Osteocyte (in vitro differentiated cells): ENCODE measurements around the gene NRXN3. TPM values are rescaled to one million over a fixed set of nuclear protein-coding genes. Genes with fewer than 3 reads are reported as not detected.
"Not testable (repeated sequence)": the region's sequence is repeated elsewhere in the genome, so short reads cannot be mapped to it uniquely, and the experiment has no call there.

Source experiments
- DNase-seq: peaks from one replicate; pipeline ENCODE4 v3.0.0; 2021; ENCODE audit warnings: mixed read lengths; ENCODE audit not compliant: unreplicated experiment; ENCODE audit errors: extremely low spot score
- H3K27ac Mint-ChIP-seq: one replicate; pipeline ENCODE4 v1.8.0; 2021; ENCODE audit warnings: mild to moderate bottlenecking, mixed read lengths; ENCODE audit not compliant: unreplicated experiment
- H3K27me3 Mint-ChIP-seq: one replicate; pipeline ENCODE4 v1.8.0; 2021; ENCODE audit warnings: mixed read lengths; ENCODE audit not compliant: unreplicated experiment
- H3K36me3 Mint-ChIP-seq: one replicate; pipeline ENCODE4 v1.8.0; 2021; ENCODE audit warnings: mixed read lengths; ENCODE audit not compliant: unreplicated experiment
- H3K4me1 Mint-ChIP-seq: one replicate; pipeline ENCODE4 v1.8.0; 2021; ENCODE audit warnings: mixed read lengths; ENCODE audit not compliant: unreplicated experiment
- H3K4me3 Mint-ChIP-seq: one replicate; pipeline ENCODE4 v1.8.0; 2021; ENCODE audit warnings: mild to moderate bottlenecking, moderate library complexity, mixed read lengths; ENCODE audit not compliant: unreplicated experiment
- H3K9me3 Mint-ChIP-seq: one replicate; pipeline ENCODE4 v1.8.0; 2021; ENCODE audit warnings: mixed read lengths; ENCODE audit not compliant: unreplicated experiment
- total RNA-seq: library from RNA; stranded (reverse); gene quantifications from 2 replicates; pipeline ENCODE4 v1.2.1, GENCODE V29; 2021
- TF ChIP-seq, protein P1 (sequence below): fragments of 200-600 bp; sonication (generic); IDR thresholded peaks from 2 replicates; pipeline ENCODE4 v1.5.0; 2021; ENCODE audit warnings: antibody characterized with exemption, mild to moderate bottlenecking, moderate library complexity

Gene NRXN3
- total RNA-seq, 1 donor from 2014 or later: 26.5 TPM

DNA sequence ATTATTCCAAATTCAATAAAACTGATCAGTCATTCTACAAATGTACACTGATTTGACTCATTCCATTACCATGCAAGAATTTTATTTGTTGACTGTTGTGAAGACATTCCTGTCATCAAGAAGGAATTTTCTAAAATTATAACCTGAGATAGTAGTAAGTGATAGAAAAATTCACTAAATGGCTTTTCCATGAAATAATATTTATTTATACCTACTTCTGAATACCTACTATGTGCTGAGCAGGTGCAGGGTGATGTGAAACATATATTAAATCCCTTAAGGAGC is 841.7 kb downstream of the NRXN3 start:
- no peak overlapping the region for H3K4me3 Mint-ChIP-seq

DNA sequence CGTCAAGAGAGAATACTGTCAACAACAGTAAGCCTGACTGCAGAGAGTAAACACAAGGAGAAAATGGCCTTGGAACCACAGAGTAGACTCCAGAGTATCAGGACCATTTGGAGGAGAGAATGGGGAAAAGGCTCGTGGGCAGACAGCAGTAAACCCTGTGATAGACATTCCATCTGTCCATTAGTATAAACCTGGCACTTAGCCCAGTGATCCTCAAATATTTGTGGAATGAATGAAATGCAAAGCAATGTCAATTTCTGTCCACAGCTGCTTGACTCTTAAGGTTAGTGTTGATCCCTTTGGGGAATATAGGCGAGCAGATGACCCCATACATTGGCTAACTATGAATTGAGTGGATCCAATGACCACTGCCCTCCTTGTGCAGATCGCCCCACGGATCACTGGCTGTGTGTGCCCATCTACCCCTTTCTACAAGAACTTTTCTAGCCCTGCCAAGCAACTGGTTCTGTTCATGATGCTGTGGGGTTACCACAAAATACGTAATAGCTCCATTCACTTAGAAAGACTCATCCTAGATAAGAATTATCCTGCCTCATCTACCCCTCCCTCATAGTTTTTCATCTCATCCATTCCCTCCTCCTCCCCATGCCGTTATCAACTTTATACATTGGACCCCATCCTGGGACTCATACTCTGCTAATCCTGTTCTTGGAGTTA is 846.8 kb downstream of the NRXN3 start:
- no peak overlapping the region for H3K27ac Mint-ChIP-seq
- DNase-seq: no peak
- H3K9me3 Mint-ChIP-seq: peaks cover 8% of the 10 kb centered on the region
- no peak overlapping the region for H3K4me3 Mint-ChIP-seq
- TF ChIP-seq, protein P1, sequence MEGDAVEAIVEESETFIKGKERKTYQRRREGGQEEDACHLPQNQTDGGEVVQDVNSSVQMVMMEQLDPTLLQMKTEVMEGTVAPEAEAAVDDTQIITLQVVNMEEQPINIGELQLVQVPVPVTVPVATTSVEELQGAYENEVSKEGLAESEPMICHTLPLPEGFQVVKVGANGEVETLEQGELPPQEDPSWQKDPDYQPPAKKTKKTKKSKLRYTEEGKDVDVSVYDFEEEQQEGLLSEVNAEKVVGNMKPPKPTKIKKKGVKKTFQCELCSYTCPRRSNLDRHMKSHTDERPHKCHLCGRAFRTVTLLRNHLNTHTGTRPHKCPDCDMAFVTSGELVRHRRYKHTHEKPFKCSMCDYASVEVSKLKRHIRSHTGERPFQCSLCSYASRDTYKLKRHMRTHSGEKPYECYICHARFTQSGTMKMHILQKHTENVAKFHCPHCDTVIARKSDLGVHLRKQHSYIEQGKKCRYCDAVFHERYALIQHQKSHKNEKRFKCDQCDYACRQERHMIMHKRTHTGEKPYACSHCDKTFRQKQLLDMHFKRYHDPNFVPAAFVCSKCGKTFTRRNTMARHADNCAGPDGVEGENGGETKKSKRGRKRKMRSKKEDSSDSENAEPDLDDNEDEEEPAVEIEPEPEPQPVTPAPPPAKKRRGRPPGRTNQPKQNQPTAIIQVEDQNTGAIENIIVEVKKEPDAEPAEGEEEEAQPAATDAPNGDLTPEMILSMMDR: no peak
- no peaks in the 10 kb centered on the region for H3K36me3 Mint-ChIP-seq
- peaks cover 19% of the 10 kb centered on the region for H3K4me1 Mint-ChIP-seq
- H3K27me3 Mint-ChIP-seq: no peaks in the 10 kb centered on the region

More for the DNA sequence above, 841.7 kb downstream of the NRXN3 start:
- no peak overlapping the region for H3K27ac Mint-ChIP-seq
- H3K9me3 Mint-ChIP-seq: peaks cover 8% of the 10 kb centered on the region
- DNase-seq: no peak
- H3K4me1 Mint-ChIP-seq: peaks cover 18% of the 10 kb centered on the region
- H3K27me3 Mint-ChIP-seq: no peaks in the 10 kb centered on the region
- TF ChIP-seq, protein P1: no peak
- no peaks in the 10 kb centered on the region for H3K36me3 Mint-ChIP-seq

DNA sequence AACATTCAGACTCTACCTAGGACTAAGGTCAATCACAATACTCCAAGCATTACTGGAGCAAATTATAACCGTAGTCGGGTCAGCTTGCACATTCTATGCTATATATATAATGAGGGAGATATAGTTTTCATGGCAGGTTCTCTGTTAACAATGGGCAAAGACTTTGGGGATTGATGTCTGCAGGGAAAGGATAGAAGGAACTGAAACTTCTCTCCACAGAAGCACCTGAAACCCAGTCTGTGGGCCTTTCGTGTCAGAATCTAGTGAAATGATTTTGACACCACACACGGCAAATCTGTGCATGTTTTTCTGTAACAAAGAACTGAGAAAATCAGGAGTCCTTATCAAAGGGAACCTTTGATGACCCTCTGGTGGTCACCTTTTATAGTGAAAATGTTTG is 847.4 kb downstream of the NRXN3 start:
- Mint-ChIP-seq H3K27me3 (no peaks in the 10 kb centered on the region), H3K36me3 (no peaks in the 10 kb centered on the region), H3K27ac (no peak overlapping the region), H3K9me3 (peaks cover 8% of the 10 kb centered on the region), H3K4me1 (peaks cover 20% of the 10 kb centered on the region), H3K4me3 (no peak overlapping the region)
- no peak for DNase-seq
- TF ChIP-seq, protein P1: no peak

DNA sequence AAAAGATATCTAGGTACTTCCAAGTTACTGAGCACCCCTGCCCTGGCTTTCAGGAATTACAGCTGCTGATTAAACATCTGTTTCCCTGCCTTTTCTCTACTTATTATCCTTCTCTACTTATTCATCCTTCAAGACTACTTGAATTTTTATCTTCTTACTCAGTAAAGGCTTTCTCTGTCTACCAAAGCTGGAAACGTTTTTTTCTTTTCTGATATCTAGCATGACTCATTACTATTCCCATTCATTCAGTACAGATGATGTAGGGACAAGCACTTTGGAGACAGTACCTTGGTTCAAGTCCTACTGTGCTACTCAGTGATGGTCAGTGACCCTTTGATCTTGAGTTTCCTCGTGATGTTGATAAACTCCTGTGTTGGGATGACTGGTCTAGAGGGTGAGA is 848.7 kb downstream of the NRXN3 start:
- TF ChIP-seq, protein P1: no peak
- Mint-ChIP-seq H3K9me3 (peaks cover 8% of the 10 kb centered on the region), H3K4me3 (no peak overlapping the region), H3K27me3 (no peaks in the 10 kb centered on the region), H3K36me3 (no peaks in the 10 kb centered on the region), H3K27ac (no peak overlapping the region), H3K4me1 (peaks cover 17% of the 10 kb centered on the region)
- no peak for DNase-seq

DNA sequence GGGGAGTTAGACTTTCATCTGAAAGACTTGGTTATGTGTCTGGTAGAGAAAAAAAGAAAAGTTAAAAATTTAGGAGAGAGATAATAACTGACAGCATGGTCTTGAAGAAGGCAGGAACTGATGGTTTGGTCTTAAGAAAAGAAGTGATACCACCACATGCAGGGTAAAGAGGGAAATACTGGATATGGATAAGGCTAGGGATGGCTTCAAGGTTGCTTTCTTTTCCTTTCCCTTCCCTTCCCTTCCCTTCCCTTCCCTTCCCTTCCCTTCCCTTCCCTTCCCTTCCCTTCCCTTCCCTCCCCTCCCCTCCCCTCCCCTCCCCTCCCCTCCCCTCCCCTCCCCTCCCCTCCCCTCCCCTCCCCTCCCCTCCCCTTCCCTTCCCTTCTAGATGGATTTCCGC is 849.7 kb downstream of the NRXN3 start:
- not testable (repeated sequence) for H3K27ac Mint-ChIP-seq, H3K4me3 Mint-ChIP-seq, DNase-seq, H3K36me3 Mint-ChIP-seq, H3K9me3 Mint-ChIP-seq, H3K27me3 Mint-ChIP-seq
- peaks cover 17% of the 10 kb centered on the region for H3K4me1 Mint-ChIP-seq

DNA sequence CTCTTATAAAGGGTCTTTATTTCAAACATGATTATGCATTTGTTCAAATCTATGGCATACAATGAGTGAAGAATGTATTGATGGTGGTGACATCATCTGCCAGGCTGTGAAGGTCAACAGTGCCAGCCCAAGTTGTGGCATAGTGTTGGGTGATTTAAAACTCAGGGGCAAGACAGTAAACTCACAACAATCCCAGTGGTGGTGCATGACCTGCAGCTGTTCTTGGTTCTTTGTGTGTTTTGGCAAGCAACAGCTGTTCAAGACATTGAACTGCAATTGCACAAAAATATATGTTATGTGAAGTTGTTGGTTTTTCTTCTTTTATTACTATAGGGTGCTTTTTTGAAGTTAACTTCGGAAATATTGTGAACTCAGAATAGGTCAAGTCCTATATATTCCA is 851.6 kb downstream of the NRXN3 start:
- no peak for DNase-seq
- peaks cover 13% of the 10 kb centered on the region for H3K4me1 Mint-ChIP-seq
- no peak overlapping the region for H3K4me3 Mint-ChIP-seq
- TF ChIP-seq, protein P1: no peak
- H3K9me3 Mint-ChIP-seq: peaks cover 16% of the 10 kb centered on the region
- H3K36me3 Mint-ChIP-seq: no peaks in the 10 kb centered on the region
- H3K27ac Mint-ChIP-seq: no peak overlapping the region
- H3K27me3 Mint-ChIP-seq: peaks cover 2% of the 10 kb centered on the region
